HG03432 (cell line): ENCODE measurements around the gene GCLC.
"Not testable (repeated sequence)": the region's sequence is repeated elsewhere in the genome, so short reads cannot be mapped to it uniquely, and the experiment has no call there.

ENCODE experiments used
- ATAC-seq: cut with Tn5 transposase; IDR thresholded peaks from one replicate; pipeline ENCODE4 v1.9.1; 2021; ENCODE audit warnings: mild to moderate bottlenecking, moderate library complexity; ENCODE audit not compliant: unreplicated experiment

The GCLC gene

DNA sequence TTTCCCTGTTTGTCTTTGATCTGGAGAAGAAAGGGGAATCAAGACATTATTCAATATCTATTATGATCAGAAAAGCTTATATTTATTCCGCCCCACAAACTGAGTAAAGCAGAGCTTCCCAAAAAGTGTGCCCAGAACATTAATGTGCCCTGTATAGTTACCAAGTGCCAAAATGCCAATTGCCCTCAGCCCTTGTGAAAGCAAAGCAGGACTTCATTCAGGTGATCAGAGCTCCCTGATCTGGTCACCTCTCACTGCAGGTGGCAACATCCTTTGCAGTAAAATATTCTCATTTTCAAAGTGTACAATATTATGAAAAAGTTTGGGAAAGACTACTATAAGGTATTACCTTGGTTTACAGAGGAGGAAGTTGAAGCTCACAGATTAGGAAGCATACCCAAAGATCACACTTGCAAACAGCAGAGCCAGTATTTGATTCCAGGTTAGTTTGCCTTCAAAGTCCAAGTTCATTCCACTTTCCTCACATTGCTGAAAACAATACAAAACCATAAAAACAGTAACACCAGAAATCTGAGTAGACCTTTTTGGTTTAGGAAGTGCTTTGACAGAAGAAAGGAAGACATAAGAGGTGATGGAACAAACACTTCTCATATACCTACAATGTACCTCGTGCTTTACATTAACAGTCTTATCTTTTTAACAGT is 19.6 kb upstream of the GCLC start:
- ATAC-seq, result no peak

DNA sequence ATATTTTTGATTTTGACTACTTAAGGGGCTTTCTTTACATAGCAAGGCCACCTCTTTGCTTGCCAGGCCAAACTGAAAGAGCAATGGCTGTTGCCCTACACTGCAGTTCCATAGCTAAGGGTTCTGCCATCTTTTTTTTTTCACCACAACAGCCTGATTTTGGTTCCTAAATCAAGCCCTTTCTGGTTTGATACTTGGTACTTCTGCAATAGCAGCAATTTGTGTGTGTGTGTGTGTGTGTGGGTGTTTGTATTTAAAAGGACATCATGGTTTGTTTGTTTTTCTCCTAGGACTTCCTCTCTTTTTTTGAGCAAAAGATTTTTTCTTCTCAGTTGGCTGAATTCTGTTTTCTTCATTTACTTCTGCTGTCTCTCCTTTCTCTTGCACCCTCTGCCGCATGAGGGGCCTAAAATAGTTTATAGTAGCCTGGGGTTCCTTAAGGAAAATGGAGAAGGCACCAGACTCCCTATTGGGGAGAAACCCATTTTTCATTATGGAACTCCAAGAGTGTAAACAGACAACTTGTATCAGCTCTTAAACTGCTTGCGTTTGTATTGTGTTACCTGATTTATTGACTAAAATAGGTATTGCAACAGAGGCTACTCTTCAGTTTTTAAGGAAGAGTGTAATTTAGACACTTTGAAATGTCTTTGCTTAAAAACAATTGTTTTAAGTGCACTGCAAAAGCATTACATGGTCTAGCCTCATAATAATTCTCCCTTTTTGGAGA is 12.2 kb upstream of the GCLC start:
- no peak for ATAC-seq

- not testable (repeated sequence) for ATAC-seq
Observed at GRCh38 chr6:53553600-53553999, 8.7 kb upstream of the GCLC start.

GRCh38 chr6:53551681-53552080 is 6.8 kb upstream of the GCLC start:
- not testable (repeated sequence) for ATAC-seq

GRCh38 chr6:53547811-53548496 is 3.1 kb upstream of the GCLC start:
- peak; percentile 81 for ATAC-seq

- ATAC-seq, result peak; percentile 9
Observed at GRCh38 chr6:53547166-53547810, 2.4 kb upstream of the GCLC start.

DNA sequence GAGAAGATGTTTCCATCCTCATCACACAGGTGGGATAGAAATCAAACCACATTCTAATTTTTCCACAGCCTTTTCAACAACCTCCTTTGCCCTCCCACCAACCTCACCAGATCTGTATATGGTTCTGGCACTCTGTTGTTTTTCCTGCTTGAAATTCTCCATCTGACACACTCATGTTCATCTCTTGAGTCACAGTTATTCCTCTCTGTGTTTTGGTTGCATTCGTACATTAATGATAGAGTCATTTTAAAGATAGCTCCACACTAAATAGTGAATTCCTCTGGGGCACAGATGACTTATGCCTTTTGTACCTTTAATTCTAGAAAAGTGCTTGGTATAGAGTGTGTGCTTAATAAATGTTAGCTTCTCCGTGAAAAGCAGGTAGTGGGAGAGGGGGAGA is 1.4 kb upstream of the GCLC start:
- no peak for ATAC-seq

DNA sequence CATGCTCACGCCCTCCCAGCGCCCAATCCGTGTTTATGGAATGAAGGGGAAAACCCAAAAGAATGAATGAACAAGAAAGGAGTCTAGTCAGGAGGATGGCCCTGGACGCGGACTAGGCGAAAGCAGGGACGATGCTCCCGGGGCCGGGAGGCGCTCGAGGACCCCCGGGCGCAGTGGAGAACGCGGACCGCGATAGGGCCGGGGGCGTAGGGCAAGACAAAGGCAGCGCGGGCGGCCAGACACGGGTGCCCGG is 758 bp downstream of the GCLC start:
- ATAC-seq, result no peak

GRCh38 chr6:53543359-53544216 is 1.3 kb downstream of the GCLC start:
- no peak for ATAC-seq

DNA sequence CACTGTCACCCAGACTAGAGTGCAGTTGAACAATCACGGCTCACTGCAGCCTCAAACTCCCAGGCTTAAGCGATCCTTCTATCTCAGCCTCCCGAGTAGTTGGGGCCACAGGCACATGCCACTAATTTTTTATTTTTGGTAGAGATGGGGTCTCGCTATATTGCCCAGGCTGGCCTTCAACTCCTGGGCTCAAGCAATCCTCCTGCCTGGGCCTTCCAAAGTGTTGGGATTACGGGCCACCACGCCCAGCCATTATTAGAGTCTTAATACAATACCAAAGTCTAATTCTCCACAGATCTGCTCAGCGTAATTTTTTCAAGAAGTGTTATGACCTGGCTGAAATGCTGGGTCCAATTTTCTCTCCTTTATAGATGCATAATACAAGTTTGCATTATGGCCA is 3.0 kb downstream of the GCLC start:
- no peak for ATAC-seq

DNA sequence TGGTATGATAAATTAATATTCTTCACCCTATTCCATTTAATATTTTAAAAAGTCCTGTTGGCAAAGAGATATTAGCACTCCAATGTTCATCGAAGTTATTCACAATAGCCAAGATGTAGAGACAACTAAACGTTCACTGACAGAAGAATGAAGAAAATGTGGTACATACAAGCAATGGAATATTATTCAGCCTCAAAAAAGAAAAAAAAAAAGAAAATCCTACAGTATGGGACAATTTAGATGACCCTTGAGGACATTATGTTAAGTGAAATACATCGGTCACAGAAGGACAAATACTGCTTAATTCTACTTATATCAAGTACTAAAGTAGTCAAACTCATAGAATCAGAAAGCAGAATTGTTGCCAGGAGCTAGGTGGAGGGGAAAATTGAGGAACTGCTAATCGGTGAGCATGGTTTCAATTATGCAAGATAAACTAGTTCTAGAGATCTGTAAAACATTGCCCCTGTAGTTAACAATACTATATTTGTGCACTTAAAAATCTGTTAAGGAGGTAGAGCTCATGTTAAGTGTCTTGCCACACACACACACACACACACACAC is 4.7 kb downstream of the GCLC start:
- no peak for ATAC-seq

DNA sequence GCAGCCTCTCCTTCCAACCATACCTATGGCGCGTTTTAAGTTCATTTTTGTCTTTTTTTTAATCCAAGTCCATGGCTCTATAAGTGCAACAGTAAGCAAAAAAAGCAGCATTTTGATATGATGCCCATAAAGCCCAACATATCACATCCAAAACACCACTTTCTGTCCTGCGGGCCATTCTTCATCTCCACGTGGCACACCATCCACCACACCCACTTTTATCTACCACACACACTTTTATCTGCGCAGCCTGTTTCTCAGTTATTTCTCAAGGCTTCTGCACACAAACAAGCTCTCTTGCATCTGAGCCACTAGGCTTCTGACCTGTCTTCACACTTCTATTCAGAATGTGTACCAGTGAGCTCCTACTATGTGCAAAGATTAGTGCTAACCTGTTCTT is 5.3 kb downstream of the GCLC start:
- ATAC-seq, result no peak

- no peak for ATAC-seq
Observed at GRCh38 chr6:53536561-53536960, 8.3 kb downstream of the GCLC start.

- peak; percentile 53 for ATAC-seq
Observed at GRCh38 chr6:53532942-53533341, 12.0 kb downstream of the GCLC start.

DNA sequence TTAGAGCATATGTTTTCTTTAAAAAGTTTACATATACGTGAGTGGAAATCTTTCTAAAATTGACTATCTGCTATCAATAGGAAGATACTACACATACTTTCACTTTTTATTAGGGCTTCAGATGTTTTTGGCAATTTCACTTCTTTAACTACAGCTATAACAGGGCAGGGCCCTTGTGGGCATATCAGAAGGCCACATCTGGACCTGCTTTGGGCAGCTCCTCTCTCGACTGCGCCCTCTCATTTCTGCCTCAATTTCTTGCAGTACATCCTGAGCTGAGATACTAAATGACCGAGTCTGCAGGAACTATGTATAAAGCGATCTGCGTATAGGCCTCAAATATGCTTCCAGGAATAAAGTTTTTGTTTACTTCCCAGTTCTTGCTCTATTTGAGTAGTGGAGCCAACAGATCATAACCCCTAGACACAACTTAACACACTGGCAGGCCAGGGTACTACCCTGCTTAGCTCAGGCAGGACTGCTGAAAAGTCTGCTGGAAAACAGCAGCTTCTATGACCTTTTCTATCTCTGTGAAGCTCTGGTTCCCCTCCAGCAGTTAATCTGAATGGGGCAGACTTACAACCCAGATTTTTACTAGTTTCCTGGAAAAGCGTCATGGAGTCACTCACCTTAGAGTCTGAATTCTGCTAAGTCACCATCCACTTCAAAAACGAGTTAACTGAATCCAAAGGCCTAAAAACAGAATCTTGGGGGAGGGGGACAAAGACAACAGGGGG is 12.7 kb downstream of the GCLC start:
- no peak for ATAC-seq

GRCh38 chr6:53530780-53531386 is 14.0 kb downstream of the GCLC start:
- no peak for ATAC-seq

DNA sequence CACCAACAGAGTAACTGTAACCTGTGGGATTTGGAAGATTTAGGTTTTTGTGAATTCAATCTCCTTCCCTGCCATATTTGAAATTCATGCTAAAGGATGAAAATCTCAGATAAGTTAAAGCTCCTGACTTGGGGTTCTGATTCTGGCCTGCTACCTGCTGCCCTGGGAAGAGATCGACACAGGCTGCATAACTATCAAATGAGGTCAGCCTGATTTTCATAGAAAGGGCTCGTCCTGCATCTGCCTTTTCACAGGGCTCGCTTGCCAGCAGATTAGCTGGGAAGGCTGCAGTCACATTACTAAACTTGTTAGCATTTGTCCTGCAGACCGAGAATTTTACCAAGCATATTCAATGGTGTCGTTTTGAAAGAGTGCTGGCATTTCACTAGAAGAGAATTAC is 14.6 kb downstream of the GCLC start:
- ATAC-seq, result no peak

- ATAC-seq, result no peak
Observed at GRCh38 chr6:53529324-53530036, 15.4 kb downstream of the GCLC start.

DNA sequence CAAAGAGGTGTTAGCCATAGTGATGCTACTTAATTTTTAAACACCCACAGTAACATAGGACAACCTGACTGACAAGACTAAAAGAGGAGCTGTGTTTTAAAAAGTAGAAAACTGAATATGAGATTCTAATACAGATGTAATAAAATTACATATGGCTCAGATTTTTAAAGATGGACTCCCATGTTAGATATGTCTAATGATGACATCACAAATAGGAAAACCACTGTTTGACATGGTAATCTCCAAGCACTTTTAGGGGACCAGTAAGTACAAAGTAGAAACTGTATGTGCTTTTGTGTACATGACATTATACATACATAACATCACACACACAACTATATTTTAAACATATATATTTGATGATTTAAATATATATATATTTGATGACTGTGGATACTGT is 16.8 kb downstream of the GCLC start:
- ATAC-seq, result no peak
